Activated CD8-positive, alpha-beta memory T cell treated with anti-CD3 and anti-CD28 coated beads for 1 hour (primary cell): ENCODE data around the gene CHRM4.

ENCODE experiments used
- DNase-seq, 2 donors: peaks; one replicate each; pipeline ENCODE4 v3.0.0-alpha.2; 2020; ENCODE audit warnings: low read depth in 1 of 2; ENCODE audit errors: extremely low read depth in 1 of 2

Gene CHRM4

GRCh38 chr11:46404476-46405017 lies 13.0 kb upstream of the CHRM4 start:
- DNase-seq, result no peak

- no peak for DNase-seq
Measured at GRCh38 chr11:46402957-46403902, 11.7 kb upstream of the CHRM4 start.

GRCh38 chr11:46397526-46397925 lies 6.0 kb upstream of the CHRM4 start:
- DNase-seq, result no peak

GRCh38 chr11:46393759-46394158 lies 2.2 kb upstream of the CHRM4 start:
- no peak for DNase-seq

- no peak for DNase-seq
Measured at GRCh38 chr11:46393231-46393616, 1.6 kb upstream of the CHRM4 start.

- peak in 1 of 2 donors; percentile 66 for DNase-seq
Measured at GRCh38 chr11:46392421-46393230, 1.1 kb upstream of the CHRM4 start.

GRCh38 chr11:46391186-46391577 lies 394 bp downstream of the CHRM4 start:
- DNase-seq, result no peak

GRCh38 chr11:46390331-46391171 lies 1.0 kb downstream of the CHRM4 start:
- no peak for DNase-seq

GRCh38 chr11:46389450-46390330 lies 1.9 kb downstream of the CHRM4 start:
- DNase-seq, result no peak

GRCh38 chr11:46388619-46389449 lies 2.7 kb downstream of the CHRM4 start:
- no peak for DNase-seq

- DNase-seq, result no peak
Measured at GRCh38 chr11:46387919-46388618, 3.5 kb downstream of the CHRM4 start.

- no peak for DNase-seq
Measured at GRCh38 chr11:46387456-46387855, 4.1 kb downstream of the CHRM4 start.

GRCh38 chr11:46386674-46387073 lies 4.9 kb downstream of the CHRM4 start:
- no peak for DNase-seq

- no peak for DNase-seq
Measured at GRCh38 chr11:46386005-46386578, 5.5 kb downstream of the CHRM4 start.

- no peak for DNase-seq
Measured at GRCh38 chr11:46385169-46386004, 6.2 kb downstream of the CHRM4 start.

GRCh38 chr11:46383974-46384701 lies 7.4 kb downstream of the CHRM4 start:
- DNase-seq, result no peak
